ENCODE measurements around the gene NAA38.

The NAA38 gene

GRCh38 chr17:7839876-7840261, 17.5 kb downstream of the NAA38 start:
- peak; percentile 40 to 41 for DNase-seq

GRCh38 chr17:7839190-7839875, 18.0 kb downstream of the NAA38 start:
- DNase-seq: no peak

DNA sequence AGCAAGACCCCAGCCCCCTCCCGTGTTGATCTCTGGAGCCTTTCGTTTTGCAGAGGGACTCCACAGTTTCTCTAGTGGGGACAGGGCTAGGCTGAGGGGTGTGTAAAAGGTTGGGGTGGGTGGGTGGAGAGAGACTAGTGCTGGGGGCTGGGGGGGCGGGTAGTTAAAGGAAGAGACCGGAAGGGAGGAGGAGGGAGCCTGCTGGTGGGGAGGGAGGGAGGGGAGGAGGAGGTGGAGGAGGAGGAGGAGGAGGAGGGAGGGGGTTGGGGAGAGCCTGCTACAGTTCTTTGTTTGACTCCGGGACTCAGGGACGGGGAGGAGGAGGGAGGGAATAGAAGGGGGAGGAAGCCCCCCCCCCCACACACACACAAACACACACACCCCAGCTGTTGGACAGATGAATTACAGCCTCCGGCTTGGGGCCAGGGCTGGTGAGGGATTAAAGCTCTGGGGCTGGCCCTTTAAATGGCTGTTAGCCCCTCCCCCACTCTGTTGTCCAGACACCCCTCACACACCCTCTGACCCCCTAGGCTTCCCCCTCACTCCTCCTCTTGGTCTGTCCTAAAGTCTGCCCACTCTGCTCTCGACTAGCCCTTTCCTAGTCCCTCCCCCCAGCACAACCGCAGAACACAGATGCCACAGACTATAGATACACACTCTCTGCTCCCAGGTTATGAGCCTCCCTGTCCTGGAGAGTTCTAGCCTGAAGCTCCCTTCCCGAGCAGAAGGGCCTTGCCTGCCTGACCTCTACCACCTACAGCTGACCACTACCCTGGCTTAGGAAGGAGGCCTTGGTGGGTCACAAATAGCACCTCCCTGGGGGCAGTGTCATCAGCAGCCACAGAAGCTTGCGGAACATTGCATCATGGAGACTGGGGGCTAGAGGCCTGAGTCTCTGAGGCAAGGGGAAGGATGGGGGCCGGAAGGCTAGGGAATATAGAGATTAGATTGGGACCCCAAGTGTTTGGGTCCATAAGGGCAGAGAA, 19.0 kb downstream of the NAA38 start:
- DNase-seq: peak in 1 of 2 experiments; percentile 55

DNA sequence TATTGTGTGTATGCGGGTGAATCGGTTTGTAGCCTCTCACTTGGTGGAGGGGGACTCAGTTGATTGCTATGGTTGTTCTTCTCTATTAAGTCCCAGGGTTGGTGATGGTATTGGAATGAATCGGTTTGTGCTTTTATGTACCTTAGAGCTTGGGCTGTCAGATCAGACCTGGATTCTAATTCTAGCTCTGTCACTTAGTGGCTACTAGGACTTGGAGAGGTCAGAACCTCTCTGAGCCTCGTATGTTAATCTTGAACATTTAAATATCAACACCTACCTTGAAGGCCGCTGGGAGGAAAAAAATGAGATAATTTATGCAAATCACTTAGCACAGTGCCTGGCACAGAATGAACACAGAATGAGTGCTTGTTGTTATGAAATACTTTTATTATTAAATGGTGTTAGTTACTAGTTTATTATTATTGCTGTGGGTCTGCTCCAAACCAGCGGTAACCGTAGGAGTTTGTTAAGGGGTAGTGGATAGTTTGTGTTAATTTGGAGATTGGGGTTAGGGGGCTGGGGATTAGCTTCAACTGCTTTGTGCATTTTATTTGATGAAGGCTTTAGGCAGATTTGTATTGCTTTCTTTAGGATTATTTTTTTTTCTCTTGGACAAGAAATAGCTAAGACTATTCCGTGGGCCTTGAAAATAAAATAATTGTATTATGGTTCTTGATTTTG, 19.8 kb downstream of the NAA38 start:
- DNase-seq: peak in 1 of 2 experiments; percentile 48

DNA sequence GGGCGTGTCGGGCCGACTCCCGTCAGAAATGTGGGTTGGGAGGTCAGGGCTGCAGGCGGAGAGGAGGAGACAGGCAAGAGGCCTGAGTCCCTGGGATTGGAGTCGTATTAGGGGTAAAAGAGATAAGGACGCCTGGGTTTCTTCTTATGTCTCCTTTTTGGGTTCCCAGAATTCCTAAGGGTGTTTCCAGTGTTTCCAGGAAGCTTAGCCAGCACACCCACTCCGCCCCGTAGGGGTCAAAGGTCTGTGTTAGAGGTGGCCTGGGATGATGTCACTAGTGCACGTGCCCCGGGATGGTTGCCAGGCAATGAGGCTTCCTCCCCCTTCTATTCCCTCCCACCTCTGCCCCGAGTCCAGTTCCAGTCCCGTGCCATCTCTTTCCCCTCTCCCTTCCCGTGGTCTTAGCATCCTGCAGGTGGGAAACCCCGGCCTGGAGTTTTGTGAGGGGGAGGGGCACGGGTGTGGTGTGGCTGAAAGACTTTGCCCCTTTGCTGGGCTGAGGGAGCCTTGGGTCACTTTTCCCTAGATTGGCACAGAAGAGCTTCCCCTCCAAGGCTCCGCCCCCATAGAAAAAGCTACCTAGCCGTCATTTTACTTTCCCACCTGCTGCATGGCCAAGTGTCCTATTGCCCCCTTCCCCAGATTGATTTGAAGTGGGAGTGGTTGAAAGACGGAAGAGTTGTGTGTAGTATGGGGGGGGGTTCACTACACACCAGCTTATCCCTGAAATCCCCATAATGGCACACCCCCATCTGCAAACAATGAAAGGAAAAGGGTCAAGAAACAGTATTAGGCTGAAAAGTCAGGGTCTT, 20.6 kb downstream of the NAA38 start:
- DNase-seq: peak; percentile 92 to 96

DNA sequence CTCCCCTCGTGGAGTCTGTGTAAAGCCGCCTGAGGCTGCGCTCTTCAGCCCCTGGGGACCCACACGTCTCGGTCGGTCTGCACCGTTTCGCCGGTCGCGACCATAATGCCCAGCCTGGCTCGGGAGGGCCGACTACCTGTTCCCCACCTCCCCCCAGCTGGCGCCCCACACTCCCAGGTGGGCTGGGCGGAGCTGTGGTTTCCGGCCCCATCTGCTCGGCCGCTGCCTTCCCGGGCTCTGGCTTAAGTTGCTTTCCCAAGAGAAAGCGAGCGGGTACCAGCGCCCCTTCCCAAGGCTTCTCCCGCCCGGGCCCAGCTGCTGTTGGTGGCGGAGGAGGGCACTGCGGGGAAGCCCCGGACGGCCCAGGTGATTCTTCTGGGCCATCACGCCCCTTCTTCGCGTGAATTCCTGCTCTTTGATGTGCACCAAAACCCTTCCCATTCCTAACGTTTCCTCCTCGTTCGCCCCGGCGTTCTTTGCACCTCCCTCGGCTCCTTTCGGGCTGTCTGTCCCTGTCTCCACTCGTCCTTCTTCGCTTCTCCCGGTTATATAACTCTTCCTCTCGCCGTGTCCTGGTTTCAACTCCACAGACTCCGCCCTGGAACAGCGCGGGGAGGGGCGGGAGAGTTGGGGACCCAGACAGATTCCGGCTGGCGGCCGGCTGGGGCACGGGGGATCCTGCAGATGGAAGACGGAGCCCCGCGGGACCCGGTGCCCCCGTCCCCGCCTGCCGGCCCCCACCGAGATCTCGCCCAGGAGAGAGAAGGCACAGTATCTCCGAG, 21.4 kb downstream of the NAA38 start:
- DNase-seq: peak in 1 of 2 experiments; percentile 62

- peak; percentile 92 to 96 for DNase-seq
Measured at GRCh38 chr17:7834957-7835813, 22.2 kb downstream of the NAA38 start.

GRCh38 chr17:7834542-7834956, 22.8 kb downstream of the NAA38 start:
- no peak for DNase-seq

DNA sequence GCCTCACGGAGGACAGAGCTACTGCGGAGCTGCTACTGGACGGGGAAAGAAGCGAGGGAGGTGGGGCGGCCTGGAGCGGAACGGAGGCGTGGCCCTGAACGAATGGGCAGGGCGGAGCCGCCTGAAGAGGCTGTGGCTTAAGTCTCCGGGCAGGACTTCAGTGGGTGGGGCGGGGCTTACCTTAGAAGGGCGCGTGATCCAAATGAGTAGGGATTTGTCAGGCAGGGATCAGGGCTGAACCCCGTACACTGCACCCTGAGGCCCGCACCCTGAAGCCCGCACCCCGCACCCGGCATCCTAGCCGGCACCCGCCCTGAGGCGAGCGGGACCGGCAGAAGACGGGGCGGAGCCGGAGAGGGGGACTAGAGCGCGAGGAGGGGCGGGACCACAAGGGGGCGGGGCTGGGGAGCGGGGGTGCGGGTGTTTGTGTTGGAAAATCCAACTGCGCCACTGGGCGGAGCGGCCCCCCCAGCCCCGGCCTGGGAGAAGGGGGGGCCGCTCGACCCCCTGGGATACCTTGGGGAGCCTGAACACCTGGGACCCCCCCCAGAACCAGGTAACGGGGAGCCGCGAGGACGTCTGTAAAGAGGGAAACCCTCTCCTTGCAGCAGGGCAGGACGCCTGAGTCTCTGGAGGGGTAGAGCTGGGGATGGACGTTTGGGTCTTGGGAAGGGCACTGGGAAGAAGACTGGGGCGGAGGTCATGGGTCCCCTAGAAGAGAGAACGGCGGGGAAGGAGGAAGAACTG, 23.4 kb downstream of the NAA38 start, which contains the start of gene KDM6B:
TSS of gene KDM6B (plus strand) at position 423 of the 747 bp plus-strand sequence. CDS start 11,338 bp downstream, outside the sequence.
- peak; percentile 31 to 93 for DNase-seq

DNA sequence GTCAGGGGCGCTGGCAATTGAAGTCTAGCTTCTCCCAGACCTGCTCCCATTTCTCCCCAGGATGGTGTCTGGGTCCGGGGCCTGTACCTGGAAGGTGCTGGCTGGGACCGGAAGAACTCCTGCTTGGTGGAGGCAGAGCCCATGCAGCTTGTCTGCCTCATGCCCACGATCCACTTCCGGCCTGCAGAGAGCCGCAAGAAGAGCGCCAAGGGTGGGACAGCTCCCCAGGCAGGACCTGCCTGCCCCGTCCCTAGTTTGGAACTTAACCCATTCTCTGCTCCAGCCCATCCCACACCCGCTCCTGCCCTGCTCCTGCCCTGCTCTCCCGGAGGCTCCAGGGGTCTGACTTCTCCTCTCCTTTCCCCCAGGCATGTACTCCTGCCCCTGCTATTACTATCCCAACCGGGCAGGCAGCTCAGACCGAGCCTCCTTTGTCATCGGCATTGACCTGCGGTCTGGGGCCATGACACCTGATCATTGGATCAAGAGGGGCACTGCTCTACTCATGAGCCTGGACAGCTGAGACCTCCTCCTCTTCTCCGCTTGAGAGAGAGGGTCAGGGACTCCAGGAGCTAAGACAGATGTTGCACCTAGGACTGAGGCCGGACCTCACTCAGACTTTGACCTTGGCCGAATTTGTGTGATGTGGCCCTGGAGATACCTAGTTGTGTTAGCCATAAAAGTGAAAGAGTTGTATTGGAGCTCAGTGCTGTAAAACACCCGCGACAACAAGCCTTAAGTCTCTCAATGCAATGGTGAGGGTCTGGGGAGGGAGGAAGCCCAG, 24.2 kb downstream of the NAA38 start:
- no peak for DNase-seq

GRCh38 chr17:7832431-7832830, 24.9 kb downstream of the NAA38 start:
- DNase-seq: no peak

DNA sequence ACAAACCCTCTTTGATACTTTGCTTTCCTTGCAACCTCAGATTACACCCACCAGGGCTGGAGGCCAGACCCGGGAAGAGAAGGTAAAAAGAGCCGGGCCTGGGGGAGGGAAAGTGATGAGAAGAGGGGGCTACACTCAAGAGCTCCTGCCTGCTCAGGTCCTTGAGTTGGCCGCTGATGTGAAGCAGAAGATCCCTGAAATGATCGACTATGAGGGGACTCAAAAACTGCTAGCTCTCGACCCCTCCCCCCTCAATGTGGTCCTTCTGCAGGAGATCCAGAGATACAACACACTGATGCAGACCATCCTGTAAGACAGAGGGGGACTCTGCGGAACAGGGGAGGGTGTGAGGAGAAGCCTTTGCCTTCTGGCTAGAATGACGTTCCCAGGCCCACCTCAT, 26.1 kb downstream of the NAA38 start:
- DNase-seq: no peak

DNA sequence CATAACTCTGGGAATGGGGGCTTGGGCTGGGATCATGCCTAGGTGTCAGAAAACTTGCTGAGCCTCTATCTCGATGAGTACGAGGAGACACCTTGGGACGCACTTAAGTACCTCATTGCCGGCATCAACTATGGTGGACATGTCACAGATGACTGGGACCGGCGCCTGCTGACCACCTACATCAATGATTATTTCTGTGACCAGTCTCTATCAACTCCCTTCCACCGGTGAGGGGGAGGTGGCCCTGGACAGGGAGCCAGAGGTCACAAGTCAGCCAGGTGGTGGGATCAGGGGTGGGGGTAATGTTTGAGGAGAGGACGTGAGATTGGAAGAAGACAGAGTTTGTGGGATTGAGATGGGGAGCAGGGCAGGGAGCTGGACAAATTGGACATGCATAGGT, 26.7 kb downstream of the NAA38 start:
- no peak for DNase-seq

DNA sequence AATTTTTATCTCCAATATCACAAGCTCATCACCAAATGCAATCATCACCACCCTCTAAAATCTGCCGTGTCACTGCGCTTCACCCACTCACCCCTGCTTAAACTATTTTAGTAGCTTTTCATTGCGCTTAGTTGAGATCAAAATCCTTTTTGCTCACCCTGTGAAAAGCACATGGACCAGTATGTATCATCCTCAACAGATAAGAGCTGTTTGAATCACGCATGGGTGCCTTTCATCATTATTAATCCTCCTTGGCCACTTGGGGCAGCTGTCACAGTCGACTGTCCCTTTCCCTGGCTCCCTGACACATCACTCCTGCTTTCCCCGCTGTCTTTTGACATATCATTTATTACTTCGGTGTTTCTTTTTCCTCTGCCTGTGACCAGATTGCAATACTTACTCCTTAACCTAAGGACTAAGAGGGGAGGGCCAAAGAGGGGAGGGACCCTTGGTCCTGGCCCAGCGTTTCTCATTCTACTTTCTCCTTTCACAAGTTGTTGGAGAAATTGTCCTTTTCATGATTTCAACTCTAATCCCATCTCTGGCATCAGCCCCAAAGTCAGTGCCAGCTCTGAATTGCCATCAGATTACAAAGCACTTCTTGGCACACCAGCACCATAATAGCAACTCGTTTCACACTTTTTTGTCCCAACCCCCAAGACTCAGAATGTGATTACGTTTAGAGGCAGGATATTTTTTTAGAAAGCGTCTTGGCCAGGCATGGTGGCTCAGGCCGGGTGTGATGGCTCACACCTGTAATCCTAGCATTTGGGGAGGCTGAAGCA, 32.0 kb downstream of the NAA38 start:
- DNase-seq: peak in 1 of 2 experiments; percentile 6

DNA sequence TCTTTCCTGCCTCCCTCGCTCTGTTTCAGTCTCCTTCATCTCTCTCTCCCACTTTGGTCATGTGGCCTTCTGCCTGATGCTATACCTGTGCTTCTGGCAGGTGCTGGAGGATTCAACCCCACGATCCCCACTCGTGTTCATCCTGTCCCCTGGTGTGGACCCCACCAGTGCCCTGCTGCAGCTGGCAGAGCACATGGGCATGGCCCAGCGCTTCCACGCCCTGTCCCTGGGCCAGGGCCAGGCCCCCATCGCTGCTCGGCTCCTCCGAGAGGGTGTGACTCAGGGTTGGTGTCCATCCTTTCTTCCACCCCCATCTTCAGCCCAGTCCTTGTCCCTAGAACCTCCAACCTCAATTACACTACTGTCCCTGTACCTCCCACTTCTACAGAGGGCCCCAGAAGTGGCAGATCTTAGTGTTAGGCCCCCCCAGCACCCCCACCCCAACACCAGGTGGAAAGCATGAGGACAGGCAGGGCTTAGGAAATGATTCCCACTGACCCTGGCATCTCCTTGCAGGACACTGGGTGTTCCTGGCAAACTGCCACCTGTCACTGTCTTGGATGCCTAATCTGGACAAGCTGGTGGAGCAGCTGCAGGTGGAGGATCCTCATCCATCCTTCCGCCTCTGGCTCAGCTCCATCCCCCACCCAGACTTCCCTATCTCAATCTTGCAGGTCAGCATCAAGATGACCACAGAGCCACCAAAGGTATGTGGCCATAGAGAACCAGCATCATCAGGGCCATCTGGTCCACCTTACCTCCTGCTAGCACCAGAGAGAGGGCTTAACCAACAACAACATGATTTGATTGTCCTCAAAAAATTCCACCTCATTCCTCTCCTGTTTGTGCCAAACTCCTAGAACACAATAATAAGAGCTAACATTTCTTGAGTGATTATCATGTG, 33.1 kb downstream of the NAA38 start:
- DNase-seq: no peak

DNA sequence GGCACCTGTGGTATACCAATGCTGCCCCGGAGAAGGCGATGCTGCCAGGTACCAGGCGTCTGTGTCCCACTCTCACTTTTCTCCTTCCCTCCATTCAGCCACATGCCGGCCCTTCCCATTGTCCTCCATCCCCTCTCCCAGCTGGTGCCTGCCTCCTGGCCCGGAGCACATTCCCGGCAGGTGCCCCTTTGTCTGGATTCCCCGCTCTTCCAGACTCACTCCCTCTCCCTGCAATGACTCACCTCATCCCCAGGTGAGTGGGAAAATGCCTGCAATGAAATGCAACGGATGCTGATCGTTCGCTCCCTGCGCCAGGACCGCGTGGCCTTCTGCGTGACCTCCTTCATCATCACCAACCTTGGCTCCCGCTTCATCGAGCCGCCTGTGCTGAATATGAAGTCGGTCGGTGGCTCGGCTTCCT, 33.8 kb downstream of the NAA38 start:
- DNase-seq: no peak

- no peak for DNase-seq
Measured at GRCh38 chr17:7822126-7822525, 35.2 kb downstream of the NAA38 start.

Measured in NCI-H526 (cell line).